NB4 (cell line): ENCODE measurements around the gene PATJ.

Experiments
- CTCF ChIP-seq: IDR thresholded peaks from one replicate; pipeline ENCODE4 v1.5.1; 2012; ENCODE audit warnings: low read depth, low read length
- MYC ChIP-seq: IDR thresholded peaks from 2 replicates; pipeline ENCODE4 v1.6.1; 2011; ENCODE audit warnings: low read depth, low read length
- POLR2A ChIP-seq: IDR thresholded peaks from 2 replicates; pipeline ENCODE4 v1.6.1; 2011; ENCODE audit warnings: mild to moderate bottlenecking; ENCODE audit not compliant: insufficient read length; ENCODE audit errors: extremely low read depth
- TF ChIP-seq, protein P1 (sequence below): IDR thresholded peaks from 2 replicates; pipeline ENCODE4 v1.6.1; 2011; ENCODE audit warnings: low read depth, low read length

- no peak for TF ChIP-seq CTCF
- no peak for TF ChIP-seq POLR2A
- TF ChIP-seq, protein P1, sequence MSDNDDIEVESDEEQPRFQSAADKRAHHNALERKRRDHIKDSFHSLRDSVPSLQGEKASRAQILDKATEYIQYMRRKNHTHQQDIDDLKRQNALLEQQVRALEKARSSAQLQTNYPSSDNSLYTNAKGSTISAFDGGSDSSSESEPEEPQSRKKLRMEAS, result no peak
- TF ChIP-seq MYC, result no peak
These were observed 194.6 kb downstream of the PATJ start for GRCh38 chr1:61936839-61937238.
